Karpas-422 (cell line): ENCODE results near the gene PCBP4. TPM values are rescaled to one million over a fixed set of nuclear protein-coding genes. Genes with fewer than 3 reads are reported as not detected.
"Not testable (repeated sequence)": the region's sequence is repeated elsewhere in the genome, so short reads cannot be mapped to it uniquely, and the experiment has no call there.

Experiments
- DNase-seq: peaks from one replicate; pipeline ENCODE4 v3.0.0-alpha.2; 2015
- H2AFZ ChIP-seq: fragments of 200-600 bp; sonication (generic); 2 replicates; pipeline ENCODE4 v1.6.1; 2014; ENCODE audit warnings: antibody characterized with exemption, low read length, mixed read lengths
- H3K27ac ChIP-seq: fragments of 200-600 bp; sonication (generic); 2 replicates; pipeline ENCODE4 v1.5.1; 2014; ENCODE audit warnings: mild to moderate bottlenecking, low read length, moderate library complexity
- H3K27me3 ChIP-seq: fragments of 200-600 bp; sonication (generic); 2 replicates; pipeline ENCODE4 v1.6.1; 2014; ENCODE audit warnings: low read length, mixed read lengths
- H3K36me3 ChIP-seq: fragments of 200-600 bp; sonication (generic); 2 replicates; pipeline ENCODE4 v1.6.1; 2014; ENCODE audit warnings: low read length, mixed read lengths; ENCODE audit not compliant: insufficient read depth
- H3K4me1 ChIP-seq: fragments of 200-600 bp; sonication (generic); 2 replicates; pipeline ENCODE4 v1.6.1; 2014; ENCODE audit warnings: mild to moderate bottlenecking, low read length, mixed read lengths
- H3K4me2 ChIP-seq: fragments of 200-600 bp; sonication (generic); 2 replicates; pipeline ENCODE4 v1.6.1; 2014; ENCODE audit warnings: low read length, low read depth, mild to moderate bottlenecking; ENCODE audit not compliant: poor library complexity, severe bottlenecking
- H3K4me3 ChIP-seq: fragments of 200-600 bp; sonication (generic); 2 replicates; pipeline ENCODE4 v1.5.1; 2014; ENCODE audit warnings: mild to moderate bottlenecking, antibody characterized with exemption, low read length, mixed read lengths
- H3K79me2 ChIP-seq: fragments of 200-600 bp; sonication (generic); 2 replicates; pipeline ENCODE4 v1.6.1; 2014; ENCODE audit warnings: mild to moderate bottlenecking, low read length, mixed read lengths
- H3K9ac ChIP-seq: fragments of 200-600 bp; sonication (generic); 2 replicates; pipeline ENCODE4 v1.6.0; 2014; ENCODE audit warnings: low read length
- H3K9me2 ChIP-seq: fragments of 200-600 bp; sonication (generic), shearing (Covaris generic); replicated peaks from 2 replicates; pipeline ENCODE4 v1.6.0; 2014; ENCODE audit warnings: mild to moderate bottlenecking, low read length, moderate library complexity; ENCODE audit not compliant: insufficient read depth
- H3K9me3 ChIP-seq: fragments of 300-700, 200-600 bp; sonication (generic); 2 replicates; pipeline ENCODE4 v1.6.1; 2014; ENCODE audit warnings: low read length, mixed read lengths
- H4K20me1 ChIP-seq: fragments of 200-600 bp; sonication (generic); 2 replicates; pipeline ENCODE4 v1.6.1; 2014; ENCODE audit warnings: mild to moderate bottlenecking, antibody characterized with exemption, low read length, low read depth; ENCODE audit not compliant: insufficient read depth
- total RNA-seq: library from RNA; depleted of rRNA; stranded (reverse); fragments of >200 nt; shearing (Covaris generic); gene quantifications from 2 replicates; pipeline ENCODE4 v1.2.3, GENCODE V29; 2014; ENCODE audit warnings: low replicate concordance

Gene PCBP4
- total RNA-seq, 1 experiment from 2014 or later: 17.9 TPM

- not testable (repeated sequence) for H3K27me3 ChIP-seq, H3K4me2 ChIP-seq, DNase-seq, H3K4me3 ChIP-seq, H3K9ac ChIP-seq, H3K9me2 ChIP-seq, H3K27ac ChIP-seq, H2AFZ ChIP-seq, H3K9me3 ChIP-seq
- Histone ChIP-seq H3K79me2 (peaks cover 14% of the 10 kb centered on the region), H3K4me1 (peaks cover 14% of the 10 kb centered on the region), H3K36me3 (peaks cover 24% of the 10 kb centered on the region), H4K20me1 (peaks cover 12% of the 10 kb centered on the region; the same call in 1 of the 2 replicates)
Measured at GRCh38 chr3:51990501-51990971, 23.3 kb upstream of the PCBP4 start.

GRCh38 chr3:51988286-51989146, 21.3 kb upstream of the PCBP4 start:
- no peak overlapping the region for H3K9ac ChIP-seq
- H2AFZ ChIP-seq: no peak overlapping the region
- no peak overlapping the region for H3K4me3 ChIP-seq
- H3K9me3 ChIP-seq: no peaks in the 10 kb centered on the region
- no peaks in the 10 kb centered on the region for H3K9me2 ChIP-seq
- no peaks in the 10 kb centered on the region for H3K27me3 ChIP-seq
- no peak overlapping the region for H3K27ac ChIP-seq
- DNase-seq: no peak
- no peak overlapping the region for H3K4me2 ChIP-seq
- 0 out of 2 replicates have a peak, but pooled peaks cover 7% of the 10 kb centered on the region for H3K36me3 ChIP-seq
- H3K79me2 ChIP-seq: peaks cover 8% of the 10 kb centered on the region; the same call in 1 of the 2 replicates
- peaks cover 18% of the 10 kb centered on the region for H3K4me1 ChIP-seq
- no peaks in the 10 kb centered on the region for H4K20me1 ChIP-seq

GRCh38 chr3:51987568-51987967, 20.3 kb upstream of the PCBP4 start:
- H3K27me3 ChIP-seq: no peaks in the 10 kb centered on the region
- no peaks in the 10 kb centered on the region for H3K9me3 ChIP-seq
- no peak overlapping the region for H3K4me2 ChIP-seq
- no peak for DNase-seq
- H3K9me2 ChIP-seq: no peaks in the 10 kb centered on the region
- no peak overlapping the region for H2AFZ ChIP-seq
- peaks cover 22% of the 10 kb centered on the region for H3K4me1 ChIP-seq
- H3K9ac ChIP-seq: no peak overlapping the region
- H3K36me3 ChIP-seq: 0 out of 2 replicates have a peak, but pooled peaks cover under 1% of the 10 kb centered on the region
- H3K27ac ChIP-seq: no peak overlapping the region
- H3K4me3 ChIP-seq: no peak overlapping the region
- H3K79me2 ChIP-seq: peaks cover 11% of the 10 kb centered on the region; the same call in 1 of the 2 replicates
- H4K20me1 ChIP-seq: no peaks in the 10 kb centered on the region

GRCh38 chr3:51986010-51986947, 19.0 kb upstream of the PCBP4 start:
- H3K9me2 ChIP-seq: no peaks in the 10 kb centered on the region
- peaks cover 18% of the 10 kb centered on the region for H3K79me2 ChIP-seq
- H3K27ac ChIP-seq: no peak overlapping the region
- H4K20me1 ChIP-seq: no peaks in the 10 kb centered on the region
- no peaks in the 10 kb centered on the region for H3K36me3 ChIP-seq
- H2AFZ ChIP-seq: no peak overlapping the region
- no peaks in the 10 kb centered on the region for H3K9me3 ChIP-seq
- no peak overlapping the region for H3K4me3 ChIP-seq
- no peak overlapping the region for H3K4me2 ChIP-seq
- H3K9ac ChIP-seq: no peak overlapping the region
- no peaks in the 10 kb centered on the region for H3K27me3 ChIP-seq
- peaks cover 30% of the 10 kb centered on the region for H3K4me1 ChIP-seq
- no peak for DNase-seq

- Histone ChIP-seq H4K20me1 (no peaks in the 10 kb centered on the region), H3K36me3 (no peaks in the 10 kb centered on the region), H3K79me2 (peaks cover 30% of the 10 kb centered on the region), H3K9me2 (no peaks in the 10 kb centered on the region), H2AFZ (no peak overlapping the region), H3K4me3 (no peak overlapping the region), H3K9me3 (no peaks in the 10 kb centered on the region), H3K27ac (no peak overlapping the region), H3K9ac (peak overlapping the region; percentile 37), H3K27me3 (no peaks in the 10 kb centered on the region), H3K4me1 (peaks cover 35% of the 10 kb centered on the region), H3K4me2 (peak overlapping the region; percentile 22)
- DNase-seq: no peak
Measured at GRCh38 chr3:51985063-51985462, 17.8 kb upstream of the PCBP4 start.

- Histone ChIP-seq H3K79me2 (peaks cover 30% of the 10 kb centered on the region), H2AFZ (no peak overlapping the region), H3K36me3 (no peaks in the 10 kb centered on the region), H3K9me3 (no peaks in the 10 kb centered on the region), H3K4me2 (peak overlapping the region; percentile 92), H3K9ac (peak overlapping the region; percentile 82), H3K9me2 (no peaks in the 10 kb centered on the region), H3K27ac (peak overlapping the region; percentile 85), H4K20me1 (no peaks in the 10 kb centered on the region), H3K4me3 (peak overlapping the region; percentile 83), H3K4me1 (peaks cover 35% of the 10 kb centered on the region), H3K27me3 (no peaks in the 10 kb centered on the region)
- no peak for DNase-seq
Measured at GRCh38 chr3:51984269-51984647, 17.0 kb upstream of the PCBP4 start.

- Histone ChIP-seq H3K9me3 (no peaks in the 10 kb centered on the region), H3K27me3 (no peaks in the 10 kb centered on the region), H3K4me1 (peaks cover 35% of the 10 kb centered on the region), H3K27ac (peak overlapping the region; percentile 85), H3K9me2 (no peaks in the 10 kb centered on the region), H3K79me2 (peaks cover 30% of the 10 kb centered on the region), H3K9ac (peak overlapping the region; percentile 82), H3K4me2 (peak overlapping the region; percentile 92), H3K36me3 (no peaks in the 10 kb centered on the region), H4K20me1 (no peaks in the 10 kb centered on the region), H2AFZ (peak overlapping the region; percentile 63; the same call in 1 of the 2 replicates), H3K4me3 (peak overlapping the region; percentile 83)
- DNase-seq: no peak
Measured at GRCh38 chr3:51983578-51984268, 16.5 kb upstream of the PCBP4 start.
